ENCODE data around the gene SBNO2. TPM values are rescaled to one million over a fixed set of nuclear protein-coding genes. Genes with fewer than 3 reads are reported as not detected.

SBNO2 gene
- total RNA-seq, 1 donor from 2014 or later = 65.5 TPM

DNA sequence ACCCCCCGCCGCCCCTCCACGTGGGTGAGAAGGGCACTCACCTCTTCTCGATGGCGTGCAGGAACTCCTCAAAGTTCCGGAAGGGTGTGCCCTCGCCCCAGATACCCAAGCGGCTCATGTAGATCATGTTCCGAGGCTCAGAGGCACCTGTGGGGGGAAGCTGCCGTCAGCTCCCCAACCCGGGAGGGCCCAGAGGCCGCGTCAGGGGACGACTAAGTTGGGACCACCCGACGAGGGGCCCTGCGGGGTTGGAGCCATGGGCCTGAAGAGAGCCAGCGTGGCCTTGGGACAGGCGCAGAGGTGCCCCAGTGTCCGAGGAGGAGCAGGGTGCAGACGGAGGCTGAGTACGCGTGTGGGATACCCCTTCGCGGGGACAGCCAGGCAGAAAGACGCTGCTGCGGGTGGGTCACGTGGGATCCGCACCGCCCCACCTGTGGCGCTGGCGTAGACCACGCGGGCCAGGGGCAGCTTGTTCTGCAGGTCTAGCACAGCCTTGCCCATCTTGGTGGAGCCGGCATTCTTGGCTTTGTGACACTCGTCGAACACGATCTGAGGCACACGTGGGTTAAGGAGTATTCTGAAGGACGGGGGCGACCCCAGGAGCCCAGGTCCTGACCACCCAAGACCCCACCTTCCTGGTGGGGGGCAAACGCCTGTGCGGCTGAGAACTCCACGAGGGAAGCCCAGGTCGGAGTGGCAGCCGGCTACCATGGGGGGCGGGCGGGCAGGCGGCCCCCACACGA is 54.4 kb downstream of the SBNO2 start:
- Mint-ChIP-seq H3K4me3 (ENCODE audit: unreplicated experiment) (no peak overlapping the region), H3K9me3 (ENCODE audit: unreplicated experiment) (no peaks in the 10 kb centered on the region), H3K27ac (ENCODE audit: unreplicated experiment) (no peak overlapping the region), H3K4me1 (ENCODE audit: low read depth, unreplicated experiment) (no peaks in the 10 kb centered on the region), H3K36me3 (ENCODE audit: unreplicated experiment) (no peaks in the 10 kb centered on the region), H3K27me3 (ENCODE audit: unreplicated experiment) (peaks cover 4% of the 10 kb centered on the region)
- TF ChIP-seq, protein P1, sequence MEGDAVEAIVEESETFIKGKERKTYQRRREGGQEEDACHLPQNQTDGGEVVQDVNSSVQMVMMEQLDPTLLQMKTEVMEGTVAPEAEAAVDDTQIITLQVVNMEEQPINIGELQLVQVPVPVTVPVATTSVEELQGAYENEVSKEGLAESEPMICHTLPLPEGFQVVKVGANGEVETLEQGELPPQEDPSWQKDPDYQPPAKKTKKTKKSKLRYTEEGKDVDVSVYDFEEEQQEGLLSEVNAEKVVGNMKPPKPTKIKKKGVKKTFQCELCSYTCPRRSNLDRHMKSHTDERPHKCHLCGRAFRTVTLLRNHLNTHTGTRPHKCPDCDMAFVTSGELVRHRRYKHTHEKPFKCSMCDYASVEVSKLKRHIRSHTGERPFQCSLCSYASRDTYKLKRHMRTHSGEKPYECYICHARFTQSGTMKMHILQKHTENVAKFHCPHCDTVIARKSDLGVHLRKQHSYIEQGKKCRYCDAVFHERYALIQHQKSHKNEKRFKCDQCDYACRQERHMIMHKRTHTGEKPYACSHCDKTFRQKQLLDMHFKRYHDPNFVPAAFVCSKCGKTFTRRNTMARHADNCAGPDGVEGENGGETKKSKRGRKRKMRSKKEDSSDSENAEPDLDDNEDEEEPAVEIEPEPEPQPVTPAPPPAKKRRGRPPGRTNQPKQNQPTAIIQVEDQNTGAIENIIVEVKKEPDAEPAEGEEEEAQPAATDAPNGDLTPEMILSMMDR (IDR thresholded peaks at IDR 0.05; ENCODE audit: partially characterized antibody, unreplicated experiment) = no peak
- no peak for DNase-seq

DNA sequence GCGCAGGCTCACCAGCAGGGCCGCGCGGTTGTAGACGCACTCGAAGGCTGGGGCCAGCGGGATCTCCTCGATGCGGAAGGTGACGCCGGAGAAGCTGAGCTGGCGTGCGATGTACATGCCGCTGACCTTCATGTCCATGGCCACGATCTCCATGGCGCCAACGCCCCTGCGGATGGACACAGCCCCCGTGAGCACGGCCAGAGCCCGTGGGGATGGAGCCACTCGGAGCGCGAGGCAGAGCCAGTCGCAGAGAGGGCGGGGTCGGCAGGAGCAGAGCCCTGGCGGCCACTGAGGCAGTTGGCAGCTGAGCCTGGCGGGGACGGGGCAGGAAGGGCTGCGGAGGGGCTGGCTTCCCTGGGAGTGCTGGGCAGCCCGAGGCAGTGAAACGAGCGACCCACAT is 55.1 kb downstream of the SBNO2 start:
- Mint-ChIP-seq H3K27ac (ENCODE audit: unreplicated experiment) (no peak overlapping the region), H3K27me3 (ENCODE audit: unreplicated experiment) (peaks cover 4% of the 10 kb centered on the region), H3K36me3 (ENCODE audit: unreplicated experiment) (no peaks in the 10 kb centered on the region), H3K9me3 (ENCODE audit: unreplicated experiment) (no peaks in the 10 kb centered on the region), H3K4me3 (ENCODE audit: unreplicated experiment) (no peak overlapping the region), H3K4me1 (ENCODE audit: low read depth, unreplicated experiment) (no peaks in the 10 kb centered on the region)
- no peak for DNase-seq
- TF ChIP-seq, protein P1 (IDR thresholded peaks at IDR 0.05; ENCODE audit: partially characterized antibody, unreplicated experiment) = no peak

DNA sequence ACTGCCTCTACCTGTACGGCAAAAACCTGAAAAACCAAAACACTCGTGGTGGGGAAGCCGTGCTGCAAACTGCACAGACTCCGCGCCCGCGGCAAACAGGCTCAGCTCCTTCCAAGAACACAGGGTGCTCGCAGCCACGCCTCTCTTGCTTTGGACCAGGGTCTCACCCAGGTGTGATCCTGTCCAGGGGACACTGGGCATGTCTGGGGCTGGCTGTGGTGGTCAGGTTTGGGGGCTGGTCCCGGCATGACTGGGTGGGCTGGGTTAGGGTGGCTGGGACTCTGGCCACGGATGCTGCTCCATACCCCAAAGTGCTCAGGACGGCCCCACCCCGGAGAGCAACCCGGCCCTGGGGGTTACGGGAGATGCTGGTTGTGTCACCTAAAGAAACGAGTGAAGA is 56.4 kb downstream of the SBNO2 start:
- Mint-ChIP-seq H3K27ac (ENCODE audit: unreplicated experiment) (no peak overlapping the region), H3K4me3 (ENCODE audit: unreplicated experiment) (no peak overlapping the region), H3K9me3 (ENCODE audit: unreplicated experiment) (peaks cover 2% of the 10 kb centered on the region), H3K27me3 (ENCODE audit: unreplicated experiment) (peaks cover 3% of the 10 kb centered on the region), H3K36me3 (ENCODE audit: unreplicated experiment) (no peaks in the 10 kb centered on the region), H3K4me1 (ENCODE audit: low read depth, unreplicated experiment) (no peaks in the 10 kb centered on the region)
- TF ChIP-seq, protein P1 (IDR thresholded peaks at IDR 0.05; ENCODE audit: partially characterized antibody, unreplicated experiment) = no peak
- no peak for DNase-seq

DNA sequence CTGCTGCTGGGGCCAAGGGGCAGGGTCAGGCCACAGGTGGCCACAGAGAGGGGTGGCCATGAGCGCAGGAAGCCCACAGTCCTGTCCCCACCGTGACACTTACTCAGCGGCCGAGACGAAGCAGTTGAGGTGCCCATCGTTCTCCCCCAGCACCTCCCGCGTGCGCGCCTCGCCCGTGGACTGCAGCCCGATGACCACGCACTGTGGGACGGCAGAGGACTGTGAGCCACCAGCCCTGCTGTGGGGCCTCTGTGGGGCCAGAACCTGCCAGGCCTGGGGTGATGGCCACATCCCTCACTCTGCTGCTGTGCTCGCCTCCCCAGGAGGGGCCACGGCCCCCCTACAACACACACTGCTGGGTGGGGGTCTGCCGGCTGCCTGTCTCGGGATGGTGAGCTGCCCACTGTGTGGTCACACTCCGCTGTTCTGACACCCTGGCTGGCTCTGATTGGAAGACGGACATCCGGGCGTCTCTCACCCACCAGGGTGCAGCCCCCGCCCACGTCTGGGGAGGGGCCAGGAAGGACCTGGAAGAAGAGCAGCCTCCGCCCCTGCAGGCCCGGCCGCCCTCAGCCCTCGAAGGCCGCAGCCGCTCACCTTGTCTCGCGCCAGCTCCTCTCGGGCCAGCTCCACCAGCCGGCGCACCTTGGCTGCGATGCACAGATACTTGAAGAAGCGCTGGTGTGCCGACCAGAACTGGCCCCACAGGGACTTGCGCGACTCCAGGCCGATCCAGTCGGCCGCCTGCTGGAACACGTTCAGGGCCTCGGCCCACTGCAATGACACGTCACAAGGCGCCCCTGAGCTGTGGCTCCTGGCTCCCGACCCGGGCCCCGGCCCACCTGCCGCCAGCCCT is 57.1 kb downstream of the SBNO2 start:
- peaks cover 2% of the 10 kb centered on the region for H3K9me3 Mint-ChIP-seq (ENCODE audit: unreplicated experiment)
- no peak overlapping the region for H3K27ac Mint-ChIP-seq (ENCODE audit: unreplicated experiment)
- no peaks in the 10 kb centered on the region for H3K4me1 Mint-ChIP-seq (ENCODE audit: low read depth, unreplicated experiment)
- TF ChIP-seq, protein P1 (IDR thresholded peaks at IDR 0.05; ENCODE audit: partially characterized antibody, unreplicated experiment) = no peak
- H3K36me3 Mint-ChIP-seq (ENCODE audit: unreplicated experiment) = no peaks in the 10 kb centered on the region
- no peak overlapping the region for H3K4me3 Mint-ChIP-seq (ENCODE audit: unreplicated experiment)
- DNase-seq = no peak
- peaks cover 4% of the 10 kb centered on the region for H3K27me3 Mint-ChIP-seq (ENCODE audit: unreplicated experiment)
